ENCODE results near the gene LNPK. TPM values are rescaled to one million over a fixed set of nuclear protein-coding genes. Genes with fewer than 3 reads are reported as not detected.

Gene LNPK
- total and polyA plus RNA-seq, 2 of the 4 experiments (the other 2 are of a cell fraction), result 18.7 to 48.6 TPM

DNA sequence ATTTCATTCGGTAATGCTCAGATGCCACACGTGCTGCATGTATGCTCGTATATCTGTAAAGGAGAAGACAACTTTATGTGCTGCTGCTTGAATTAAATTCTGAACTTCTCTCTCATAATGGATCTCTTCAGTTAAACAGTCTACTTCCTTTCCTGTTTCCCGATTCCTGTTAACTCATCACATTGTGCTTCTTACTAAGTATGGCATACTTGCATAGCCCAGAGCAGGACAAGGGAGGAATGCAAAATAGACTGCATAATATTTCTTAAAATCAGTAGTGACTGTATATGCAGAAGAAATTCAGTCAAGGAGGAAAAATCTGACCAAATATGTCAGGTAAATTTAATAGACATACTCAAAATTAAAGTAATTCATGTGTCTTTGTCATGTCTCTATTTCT, 23.9 kb upstream of the LNPK start:
- Histone ChIP-seq H3K4ac (ENCODE audit: low read depth, low read length) (no peak overlapping the region), H4K8ac (ENCODE audit: low read depth in 2 of 2, low read length in 2 of 2) (no peak overlapping the region), H4K20me1 (ENCODE audit: insufficient read depth, low read length) (no peaks in the 10 kb centered on the region), H3K27ac (ENCODE audit: insufficient read depth, low read length) (no peak overlapping the region), H2BK15ac (ENCODE audit: low read depth, low read length) (no peak overlapping the region), H2BK120ac (ENCODE audit: low read depth, low read length) (no peak overlapping the region), H3K14ac (replicated peaks; ENCODE audit: low read depth, low read length) (no peak overlapping the region), H3K36me3 (ENCODE audit: control insufficient read depth, insufficient read depth, low read length) (no peaks in the 10 kb centered on the region), H3K9me1 (ENCODE audit: insufficient read depth, low read length) (no peaks in the 10 kb centered on the region), H3K4me1 (ENCODE audit: control insufficient read depth, insufficient read depth, low read length) (no peaks in the 10 kb centered on the region), H2AK5ac (ENCODE audit: low read depth, low read length) (no peak overlapping the region), H3K56ac (ENCODE audit: extremely low read depth, insufficient read depth, low read length) (no peak overlapping the region), H3K4me2 (ENCODE audit: low read depth, low read length) (no peak overlapping the region), H2AFZ (replicated peaks; ENCODE audit: low read length, poor library complexity) (no peak overlapping the region), H4K5ac (ENCODE audit: low read depth, low read length) (no peak overlapping the region), H3K4me3 (ENCODE audit: insufficient read depth, low read depth, low read length) (no peak overlapping the region), H2BK20ac (ENCODE audit: low read depth, low read length) (no peak overlapping the region), H3K27me3 (ENCODE audit: control insufficient read depth, insufficient read depth, low read length) (no peaks in the 10 kb centered on the region), H3K18ac (ENCODE audit: low read depth, low read length) (no peak overlapping the region), H3K9ac (ENCODE audit: low read depth, low read length) (no peak overlapping the region), H2BK5ac (ENCODE audit: low read depth, low read length, poor library complexity, severe bottlenecking) (no peak overlapping the region), H4K91ac (ENCODE audit: insufficient read depth, low read depth, low read length) (no peak overlapping the region), H3K23ac (ENCODE audit: low read depth, low read length) (no peak overlapping the region), H2AK9ac (replicated peaks; ENCODE audit: low read depth, low read length, poor library complexity) (no peak overlapping the region), H3K79me1 (ENCODE audit: low read depth in 1 of 2, low read length in 2 of 2) (no peaks in the 10 kb centered on the region), H3K9me3 (ENCODE audit: control insufficient read depth, insufficient read depth, low read length) (no peaks in the 10 kb centered on the region)
- in situ Hi-C loops (cut with MboI; ENCODE audit: low sequenced_read_pairs) (no loop called here), dilution Hi-C loops (cut with HindIII; ENCODE audit: low sequenced_read_pairs, unreplicated experiment) (no loop called here), intact Hi-C loops (cut with micrococcal nuclease) (no loop called here)
- DNase-seq (no peak), ATAC-seq (ENCODE audit: low read depth) (no peak)
- TF ChIP-seq SMC3 (IDR thresholded peaks at IDR 0.05; ENCODE audit: low read depth, low read length) (no peak), CHD1 (IDR thresholded peaks at IDR 0.05; ENCODE audit: low read depth, low read length) (no peak), FOS (IDR thresholded peaks at IDR 0.05; ENCODE audit: low read depth, low read length) (no peak), BHLHE40 (IDR thresholded peaks at IDR 0.05; ENCODE audit: low read depth, low read length) (no peak), NFE2L2 (IDR thresholded peaks at IDR 0.05; ENCODE audit: low read depth, low read length) (no peak), CEBPB (IDR thresholded peaks at IDR 0.05; ENCODE audit: low read depth, low read length) (no peak)
- TF ChIP-seq, protein P1, sequence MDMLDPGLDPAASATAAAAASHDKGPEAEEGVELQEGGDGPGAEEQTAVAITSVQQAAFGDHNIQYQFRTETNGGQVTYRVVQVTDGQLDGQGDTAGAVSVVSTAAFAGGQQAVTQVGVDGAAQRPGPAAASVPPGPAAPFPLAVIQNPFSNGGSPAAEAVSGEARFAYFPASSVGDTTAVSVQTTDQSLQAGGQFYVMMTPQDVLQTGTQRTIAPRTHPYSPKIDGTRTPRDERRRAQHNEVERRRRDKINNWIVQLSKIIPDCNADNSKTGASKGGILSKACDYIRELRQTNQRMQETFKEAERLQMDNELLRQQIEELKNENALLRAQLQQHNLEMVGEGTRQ (IDR thresholded peaks at IDR 0.05; ENCODE audit: low read depth, low read length), result no peak
- TF ChIP-seq, protein P2, sequence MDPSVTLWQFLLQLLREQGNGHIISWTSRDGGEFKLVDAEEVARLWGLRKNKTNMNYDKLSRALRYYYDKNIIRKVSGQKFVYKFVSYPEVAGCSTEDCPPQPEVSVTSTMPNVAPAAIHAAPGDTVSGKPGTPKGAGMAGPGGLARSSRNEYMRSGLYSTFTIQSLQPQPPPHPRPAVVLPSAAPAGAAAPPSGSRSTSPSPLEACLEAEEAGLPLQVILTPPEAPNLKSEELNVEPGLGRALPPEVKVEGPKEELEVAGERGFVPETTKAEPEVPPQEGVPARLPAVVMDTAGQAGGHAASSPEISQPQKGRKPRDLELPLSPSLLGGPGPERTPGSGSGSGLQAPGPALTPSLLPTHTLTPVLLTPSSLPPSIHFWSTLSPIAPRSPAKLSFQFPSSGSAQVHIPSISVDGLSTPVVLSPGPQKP (IDR thresholded peaks at IDR 0.05; ENCODE audit: borderline replicate concordance, low read depth, low read length), result no peak
- ChIA-PET CTCF (no interaction called here), POLR2A (ENCODE audit: unreplicated experiment) (interaction anchor here (0.5 kb wide), 1 partner anchor 40 kb away, joined by 3 read pairs; no protein-coding TSS in a partner anchor)
- no CpG with 5 or more reads among the region's 4 CpGs for WGBS, 2 experiments (ENCODE audit: extremely low coverage in 2 of 2, insufficient read length in 1 of 2)
- BruUV-seq (replicated peaks), result no TSS peak
